ENCODE results near the gene COL15A1.

GRCh38 chr9:98995059-98995671 is 51.5 kb downstream of the COL15A1 start:
- TF ChIP-seq CTCF (IDR thresholded peaks at IDR 0.05) (no peak), EP300 (IDR thresholded peaks at IDR 0.05; ENCODE audit: low read depth) (no peak), POLR2AphosphoS5 (IDR thresholded peaks at IDR 0.05) (no peak), POLR2A (IDR thresholded peaks at IDR 0.05) (no peak)

Data from transverse colon (tissue), 4 donors.